Measurements from ENCODE around the gene GRK5.

DNA sequence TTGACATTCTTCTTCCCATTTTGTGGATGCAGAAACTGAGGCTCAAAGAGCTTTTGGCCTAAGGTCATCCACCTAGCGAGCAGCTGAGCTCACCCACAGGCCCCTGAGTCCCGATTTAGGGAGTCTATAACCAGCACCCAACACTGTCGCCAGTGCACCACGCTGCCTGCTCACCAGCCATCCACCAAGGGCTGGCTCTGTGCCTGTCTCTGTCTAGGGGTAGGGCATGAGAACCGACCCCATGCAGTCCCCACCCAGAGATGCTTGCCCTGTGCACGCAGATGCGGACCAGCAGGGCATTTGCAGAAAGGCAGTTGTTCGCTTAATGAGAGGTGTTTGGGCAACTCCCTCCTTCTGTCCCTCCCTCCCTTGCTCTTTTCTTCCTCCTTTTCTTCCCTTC, 97.2 kb downstream of the GRK5 start:
- TF ChIP-seq, protein P1, sequence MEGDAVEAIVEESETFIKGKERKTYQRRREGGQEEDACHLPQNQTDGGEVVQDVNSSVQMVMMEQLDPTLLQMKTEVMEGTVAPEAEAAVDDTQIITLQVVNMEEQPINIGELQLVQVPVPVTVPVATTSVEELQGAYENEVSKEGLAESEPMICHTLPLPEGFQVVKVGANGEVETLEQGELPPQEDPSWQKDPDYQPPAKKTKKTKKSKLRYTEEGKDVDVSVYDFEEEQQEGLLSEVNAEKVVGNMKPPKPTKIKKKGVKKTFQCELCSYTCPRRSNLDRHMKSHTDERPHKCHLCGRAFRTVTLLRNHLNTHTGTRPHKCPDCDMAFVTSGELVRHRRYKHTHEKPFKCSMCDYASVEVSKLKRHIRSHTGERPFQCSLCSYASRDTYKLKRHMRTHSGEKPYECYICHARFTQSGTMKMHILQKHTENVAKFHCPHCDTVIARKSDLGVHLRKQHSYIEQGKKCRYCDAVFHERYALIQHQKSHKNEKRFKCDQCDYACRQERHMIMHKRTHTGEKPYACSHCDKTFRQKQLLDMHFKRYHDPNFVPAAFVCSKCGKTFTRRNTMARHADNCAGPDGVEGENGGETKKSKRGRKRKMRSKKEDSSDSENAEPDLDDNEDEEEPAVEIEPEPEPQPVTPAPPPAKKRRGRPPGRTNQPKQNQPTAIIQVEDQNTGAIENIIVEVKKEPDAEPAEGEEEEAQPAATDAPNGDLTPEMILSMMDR (IDR thresholded peaks at IDR 0.05): no peak
- no peak for TF ChIP-seq POLR2A (IDR thresholded peaks at IDR 0.05)

All from thyroid gland (tissue), 4 donors.